Caco-2 (cell line): ENCODE data around the gene MAP7. TPM values are rescaled to one million over a fixed set of nuclear protein-coding genes. Genes with fewer than 3 reads are reported as not detected.

ENCODE experiments used
- BruUV-seq: library from RNA; stranded (reverse); fragments of 400-500 nt; replicated peaks from 2 replicates; lab custom pipeline; 2021; lab: Mats Ljungman, UMichigan
- CTCF ChIA-PET: fragments of 300-600 bp; sonication (Branson Sonifier 250); formaldehyde crosslinking; loops from one replicate; lab custom pipeline; 2022; ENCODE audit warnings: antibody characterized with exemption; lab: Charles Lee
- POLR2A ChIA-PET: fragments of 300-600 bp; sonication (Branson Sonifier 250); formaldehyde crosslinking; loops from one replicate; lab custom pipeline; 2022; ENCODE audit warnings: antibody characterized with exemption; lab: Charles Lee
- DNase-seq, 2 experiments: peaks; one replicate each; pipeline versions ENCODE4 v3.0.0 to v3.0.0-alpha.2; 2020 to 2022
- H3K27me3 ChIP-seq: replicated peaks from 2 replicates; pipeline ENCODE4 v1.6.0; 2011; ENCODE audit warnings: low read length; ENCODE audit not compliant: control insufficient read depth, insufficient read depth
- H3K36me3 ChIP-seq: 2 replicates; pipeline ENCODE4 v1.5.1; 2011; ENCODE audit warnings: low read length; ENCODE audit not compliant: control insufficient read depth, insufficient read depth
- H3K4me1 ChIP-seq: fragments of 250-450 bp; sonication (Bioruptor Pico); 2 replicates; pipeline ENCODE4 v1.5.1; 2020; ENCODE audit warnings: mild to moderate bottlenecking
- H3K4me3 ChIP-seq: 2 replicates; pipeline ENCODE4 v1.5.1; 2011; ENCODE audit warnings: low read depth, mild to moderate bottlenecking, control low read depth, low read length
- H3K9me3 ChIP-seq: fragments of 250-450 bp; sonication (Bioruptor Pico); 2 replicates; pipeline ENCODE4 v1.5.1; 2020; ENCODE audit warnings: mild to moderate bottlenecking, moderate library complexity
- H3K27ac Mint-ChIP-seq: one replicate; pipeline ENCODE4 v1.8.0; 2022; ENCODE audit warnings: mixed read lengths; ENCODE audit not compliant: unreplicated experiment
- H3K27me3 Mint-ChIP-seq: one replicate; pipeline ENCODE4 v1.8.0; 2022; ENCODE audit warnings: mixed read lengths; ENCODE audit not compliant: insufficient read depth, unreplicated experiment
- H3K36me3 Mint-ChIP-seq: one replicate; pipeline ENCODE4 v1.8.0; 2022; ENCODE audit warnings: mild to moderate bottlenecking, mixed read lengths; ENCODE audit not compliant: insufficient read depth, unreplicated experiment
- H3K4me1 Mint-ChIP-seq: one replicate; pipeline ENCODE4 v1.8.0; 2022; ENCODE audit warnings: low read depth, mixed read lengths; ENCODE audit not compliant: unreplicated experiment
- H3K4me3 Mint-ChIP-seq: one replicate; pipeline ENCODE4 v1.8.0; 2022; ENCODE audit warnings: mild to moderate bottlenecking, moderate library complexity, mixed read lengths; ENCODE audit not compliant: unreplicated experiment
- H3K9me3 Mint-ChIP-seq: one replicate; pipeline ENCODE4 v1.8.0; 2022; ENCODE audit warnings: mixed read lengths; ENCODE audit not compliant: unreplicated experiment
- intact Hi-C: fragments of 100-400 bp; cut with micrococcal nuclease; formaldehyde crosslinking; loops from one replicate; pipeline ENCODE4 v1.10.0; 2022; ENCODE audit not compliant: unreplicated experiment
- total RNA-seq: library from RNA; stranded (reverse); gene quantifications from 2 replicates; pipeline ENCODE4 v1.2.3, GENCODE V29; 2022
- TF ChIP-seq, protein P1 (sequence below), 2 experiments: fragments of 200-600 bp in 1 of 2; IDR thresholded peaks; 1 replicate in 1 of 2; 2 replicates in 1 of 2; pipeline versions ENCODE4 v1.5.1 to v1.8.0; 2011 to 2022; ENCODE audit warnings: antibody characterized with exemption in 1 of 2, control low read depth in 1 of 2, inconsistent platforms in 1 of 2, low read depth in 1 of 2, low read length in 1 of 2, mild to moderate bottlenecking in 1 of 2, moderate library complexity in 1 of 2; ENCODE audit not compliant: insufficient read depth in 1 of 2, severe bottlenecking in 1 of 2, unreplicated experiment in 1 of 2

Gene MAP7
- total RNA-seq, 1 experiment from 2014 or later: 55.3 TPM

DNA sequence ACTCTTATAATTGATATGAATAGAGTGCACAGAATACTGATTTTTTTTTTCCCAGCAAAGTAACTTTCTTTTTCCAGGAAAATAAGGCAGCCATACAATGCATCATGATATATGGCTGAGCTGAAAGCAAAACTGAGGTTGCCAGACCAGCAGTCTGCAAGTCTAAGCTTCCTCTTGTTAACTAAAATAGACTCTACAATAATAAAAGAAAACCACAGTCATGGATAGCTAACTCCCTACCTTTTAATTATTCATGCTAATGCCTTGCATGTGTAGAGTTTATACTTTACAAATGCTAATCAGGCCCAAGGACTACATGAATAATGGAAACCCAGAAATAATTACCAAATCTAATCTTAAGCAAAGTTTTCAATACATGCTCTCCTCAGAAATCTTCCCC is 47.4 kb downstream of the MAP7 start:
- Mint-ChIP-seq H3K4me3 (no peak overlapping the region), H3K36me3 (peaks cover 2% of the 10 kb centered on the region), H3K27me3 (no peaks in the 10 kb centered on the region), H3K9me3 (no peaks in the 10 kb centered on the region), H3K4me1 (no peaks in the 10 kb centered on the region), H3K27ac (no peak overlapping the region)
- no peak for DNase-seq
- intact Hi-C loops: no loop called here
- Histone ChIP-seq H3K4me3 (no peak overlapping the region), H3K4me1 (peaks cover 4% of the 10 kb centered on the region; the same call in 1 of the 2 replicates), H3K27me3 (no peaks in the 10 kb centered on the region), H3K36me3 (no peaks in the 10 kb centered on the region), H3K9me3 (no peaks in the 10 kb centered on the region)
- POLR2A ChIA-PET: no interaction called here
- CTCF ChIA-PET: no interaction called here
- TF ChIP-seq, protein P1, sequence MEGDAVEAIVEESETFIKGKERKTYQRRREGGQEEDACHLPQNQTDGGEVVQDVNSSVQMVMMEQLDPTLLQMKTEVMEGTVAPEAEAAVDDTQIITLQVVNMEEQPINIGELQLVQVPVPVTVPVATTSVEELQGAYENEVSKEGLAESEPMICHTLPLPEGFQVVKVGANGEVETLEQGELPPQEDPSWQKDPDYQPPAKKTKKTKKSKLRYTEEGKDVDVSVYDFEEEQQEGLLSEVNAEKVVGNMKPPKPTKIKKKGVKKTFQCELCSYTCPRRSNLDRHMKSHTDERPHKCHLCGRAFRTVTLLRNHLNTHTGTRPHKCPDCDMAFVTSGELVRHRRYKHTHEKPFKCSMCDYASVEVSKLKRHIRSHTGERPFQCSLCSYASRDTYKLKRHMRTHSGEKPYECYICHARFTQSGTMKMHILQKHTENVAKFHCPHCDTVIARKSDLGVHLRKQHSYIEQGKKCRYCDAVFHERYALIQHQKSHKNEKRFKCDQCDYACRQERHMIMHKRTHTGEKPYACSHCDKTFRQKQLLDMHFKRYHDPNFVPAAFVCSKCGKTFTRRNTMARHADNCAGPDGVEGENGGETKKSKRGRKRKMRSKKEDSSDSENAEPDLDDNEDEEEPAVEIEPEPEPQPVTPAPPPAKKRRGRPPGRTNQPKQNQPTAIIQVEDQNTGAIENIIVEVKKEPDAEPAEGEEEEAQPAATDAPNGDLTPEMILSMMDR (IDR thresholded peaks at IDR 0.05; ENCODE audit: insufficient read depth in 1 of 2, low read depth in 1 of 2, low read length in 1 of 2, severe bottlenecking in 1 of 2, unreplicated experiment in 1 of 2): no peak
- no TSS peak for BruUV-seq

DNA sequence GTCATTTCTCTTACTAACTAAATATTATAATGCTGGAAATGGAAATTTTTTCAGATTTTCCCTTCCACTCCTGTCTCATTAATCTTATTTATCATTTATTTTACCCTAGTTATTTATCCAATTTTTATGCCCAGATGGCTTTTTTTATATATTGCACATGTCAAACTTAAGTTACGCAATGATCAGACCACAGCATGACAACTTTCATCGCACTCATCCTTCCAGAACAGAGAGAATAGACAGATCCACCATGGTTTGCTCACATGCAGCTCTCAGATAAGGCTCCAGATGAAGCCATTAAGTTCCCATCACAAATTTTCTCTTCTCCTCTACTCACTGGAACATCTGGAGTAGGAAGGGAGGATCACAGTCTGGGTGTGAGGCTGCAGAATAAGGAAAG is 48.7 kb downstream of the MAP7 start:
- DNase-seq: no peak
- H3K4me1 ChIP-seq: peaks cover 4% of the 10 kb centered on the region; the same call in 1 of the 2 replicates
- ChIA-PET POLR2A (no interaction called here), CTCF (no interaction called here)
- no peaks in the 10 kb centered on the region for H3K27me3 ChIP-seq
- Mint-ChIP-seq H3K27me3 (no peaks in the 10 kb centered on the region), H3K36me3 (peaks cover 4% of the 10 kb centered on the region), H3K4me3 (no peak overlapping the region), H3K27ac (no peak overlapping the region), H3K4me1 (no peaks in the 10 kb centered on the region), H3K9me3 (no peaks in the 10 kb centered on the region)
- H3K36me3 ChIP-seq: no peaks in the 10 kb centered on the region
- TF ChIP-seq, protein P1 (IDR thresholded peaks at IDR 0.05; ENCODE audit: insufficient read depth in 1 of 2, low read depth in 1 of 2, low read length in 1 of 2, severe bottlenecking in 1 of 2, unreplicated experiment in 1 of 2): no peak
- intact Hi-C loops: no loop called here
- H3K9me3 ChIP-seq: no peaks in the 10 kb centered on the region
- BruUV-seq: no TSS peak
- no peak overlapping the region for H3K4me3 ChIP-seq

DNA sequence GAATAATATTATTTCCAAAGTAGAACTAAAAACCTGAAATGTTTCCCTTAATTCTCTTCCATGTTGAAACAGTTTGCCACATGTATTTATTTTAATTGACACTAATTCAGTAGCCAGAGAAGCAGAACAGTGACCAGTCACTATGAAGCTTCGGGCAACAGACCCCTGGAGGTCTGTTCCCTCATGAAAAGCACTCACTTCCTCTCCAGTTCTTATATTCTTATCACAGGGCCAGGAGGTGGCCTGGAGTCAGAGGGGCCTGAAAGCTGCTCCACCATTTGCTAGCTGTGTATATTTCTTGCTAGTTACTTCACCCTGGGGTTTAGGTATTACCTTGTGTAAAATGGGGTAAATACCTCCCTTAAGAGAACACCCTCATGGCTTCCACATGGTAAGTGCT is 49.1 kb downstream of the MAP7 start:
- ChIA-PET POLR2A (no interaction called here), CTCF (no interaction called here)
- no peaks in the 10 kb centered on the region for H3K9me3 ChIP-seq
- Mint-ChIP-seq H3K9me3 (no peaks in the 10 kb centered on the region), H3K4me3 (no peak overlapping the region), H3K36me3 (peaks cover 4% of the 10 kb centered on the region), H3K27me3 (no peaks in the 10 kb centered on the region), H3K27ac (no peak overlapping the region), H3K4me1 (no peaks in the 10 kb centered on the region)
- H3K36me3 ChIP-seq: no peaks in the 10 kb centered on the region
- peaks cover 8% of the 10 kb centered on the region; the same call in 1 of the 2 replicates for H3K4me1 ChIP-seq
- no peaks in the 10 kb centered on the region for H3K27me3 ChIP-seq
- intact Hi-C loops: no loop called here
- no peak overlapping the region for H3K4me3 ChIP-seq
- DNase-seq: no peak
- TF ChIP-seq, protein P1 (IDR thresholded peaks at IDR 0.05; ENCODE audit: insufficient read depth in 1 of 2, low read depth in 1 of 2, low read length in 1 of 2, severe bottlenecking in 1 of 2, unreplicated experiment in 1 of 2): no peak
- no TSS peak for BruUV-seq
